NCI-H2227 (cell line): Measurements from ENCODE around the gene AK9.
"Not testable (repeated sequence)": the region's sequence is repeated elsewhere in the genome, so short reads cannot be mapped to it uniquely, and the experiment has no call there.

ENCODE experiments used
- DNase-seq: peaks from one replicate; lab custom pipeline; 2025; ENCODE audit not compliant: unreplicated experiment; lab: John Stamatoyannopoulos, UW

The AK9 gene

GRCh38 chr6:109690737-109691621, at the start of gene AK9, which contains the start of gene FIG4:
TSS of gene AK9 (minus strand) at chr6:109691202. CDS start at chr6:109675745, 15,457 bp downstream.
TSS of gene FIG4 (plus strand) at chr6:109691296. CDS start at chr6:109691436, 140 bp downstream.
- DNase-seq, result peak; percentile 95

- DNase-seq, result no peak
Measured at GRCh38 chr6:109740787-109741186, 49.8 kb upstream of the AK9 start.

GRCh38 chr6:109739686-109740085, 48.7 kb upstream of the AK9 start:
- peak; percentile 7 for DNase-seq

- DNase-seq, result no peak
Measured at GRCh38 chr6:109738667-109739066, 47.7 kb upstream of the AK9 start.

GRCh38 chr6:109738255-109738654, 47.3 kb upstream of the AK9 start:
- no peak for DNase-seq

- no peak for DNase-seq
Measured at GRCh38 chr6:109736273-109737025, 45.4 kb upstream of the AK9 start.

GRCh38 chr6:109725250-109725649, 34.2 kb upstream of the AK9 start:
- DNase-seq, result not testable (repeated sequence)

GRCh38 chr6:109722564-109723254, 31.7 kb upstream of the AK9 start:
- no peak for DNase-seq

- DNase-seq, result no peak
Measured at GRCh38 chr6:109722011-109722410, 31.0 kb upstream of the AK9 start.

GRCh38 chr6:109720311-109720710, 29.3 kb upstream of the AK9 start:
- DNase-seq, result no peak

GRCh38 chr6:109718991-109719390, 28.0 kb upstream of the AK9 start:
- DNase-seq, result no peak

GRCh38 chr6:109717971-109718370, 27.0 kb upstream of the AK9 start:
- DNase-seq, result no peak

GRCh38 chr6:109715616-109716015, 24.6 kb upstream of the AK9 start:
- DNase-seq, result no peak

- no peak for DNase-seq
Measured at GRCh38 chr6:109714611-109715010, 23.6 kb upstream of the AK9 start.

- DNase-seq, result no peak
Measured at GRCh38 chr6:109714166-109714565, 23.2 kb upstream of the AK9 start.

GRCh38 chr6:109713097-109713496, 22.1 kb upstream of the AK9 start:
- DNase-seq, result no peak

- not testable (repeated sequence) for DNase-seq
Measured at GRCh38 chr6:109708099-109708498, 17.1 kb upstream of the AK9 start.

- DNase-seq, result no peak
Measured at GRCh38 chr6:109706513-109706912, 15.5 kb upstream of the AK9 start.

- DNase-seq, result peak; percentile 86
Measured at GRCh38 chr6:109705258-109705657, 14.3 kb upstream of the AK9 start.

GRCh38 chr6:109702791-109703190, 11.8 kb upstream of the AK9 start:
- no peak for DNase-seq

GRCh38 chr6:109701774-109702173, 10.8 kb upstream of the AK9 start:
- no peak for DNase-seq
